ENCODE measurements around the gene CDH13.

CDH13 gene

DNA sequence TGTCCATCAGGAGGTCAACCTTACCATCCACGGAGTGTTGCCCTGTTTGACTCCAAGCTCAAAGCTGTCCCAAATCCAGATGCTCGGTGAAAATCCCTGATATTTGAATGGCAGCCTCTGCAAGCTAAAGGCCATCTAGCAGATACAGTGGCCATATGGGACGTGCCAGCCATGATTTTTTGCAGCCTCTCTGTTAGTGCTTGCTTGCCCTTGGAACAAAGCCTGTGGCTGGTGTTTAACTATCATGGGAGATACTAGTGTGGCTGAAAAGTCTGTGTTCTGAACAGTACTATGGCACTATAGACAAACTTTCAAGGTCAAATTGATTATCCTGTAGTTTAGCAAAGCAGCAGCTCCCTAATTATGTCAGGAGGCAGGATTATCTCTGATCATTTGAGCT is 214.3 kb downstream of the CDH13 start:
- TF ChIP-seq TAF1 (IDR thresholded peaks at IDR 0.05; ENCODE audit: borderline replicate concordance, insufficient read depth, low read length): no peak
- TF ChIP-seq, protein P1, sequence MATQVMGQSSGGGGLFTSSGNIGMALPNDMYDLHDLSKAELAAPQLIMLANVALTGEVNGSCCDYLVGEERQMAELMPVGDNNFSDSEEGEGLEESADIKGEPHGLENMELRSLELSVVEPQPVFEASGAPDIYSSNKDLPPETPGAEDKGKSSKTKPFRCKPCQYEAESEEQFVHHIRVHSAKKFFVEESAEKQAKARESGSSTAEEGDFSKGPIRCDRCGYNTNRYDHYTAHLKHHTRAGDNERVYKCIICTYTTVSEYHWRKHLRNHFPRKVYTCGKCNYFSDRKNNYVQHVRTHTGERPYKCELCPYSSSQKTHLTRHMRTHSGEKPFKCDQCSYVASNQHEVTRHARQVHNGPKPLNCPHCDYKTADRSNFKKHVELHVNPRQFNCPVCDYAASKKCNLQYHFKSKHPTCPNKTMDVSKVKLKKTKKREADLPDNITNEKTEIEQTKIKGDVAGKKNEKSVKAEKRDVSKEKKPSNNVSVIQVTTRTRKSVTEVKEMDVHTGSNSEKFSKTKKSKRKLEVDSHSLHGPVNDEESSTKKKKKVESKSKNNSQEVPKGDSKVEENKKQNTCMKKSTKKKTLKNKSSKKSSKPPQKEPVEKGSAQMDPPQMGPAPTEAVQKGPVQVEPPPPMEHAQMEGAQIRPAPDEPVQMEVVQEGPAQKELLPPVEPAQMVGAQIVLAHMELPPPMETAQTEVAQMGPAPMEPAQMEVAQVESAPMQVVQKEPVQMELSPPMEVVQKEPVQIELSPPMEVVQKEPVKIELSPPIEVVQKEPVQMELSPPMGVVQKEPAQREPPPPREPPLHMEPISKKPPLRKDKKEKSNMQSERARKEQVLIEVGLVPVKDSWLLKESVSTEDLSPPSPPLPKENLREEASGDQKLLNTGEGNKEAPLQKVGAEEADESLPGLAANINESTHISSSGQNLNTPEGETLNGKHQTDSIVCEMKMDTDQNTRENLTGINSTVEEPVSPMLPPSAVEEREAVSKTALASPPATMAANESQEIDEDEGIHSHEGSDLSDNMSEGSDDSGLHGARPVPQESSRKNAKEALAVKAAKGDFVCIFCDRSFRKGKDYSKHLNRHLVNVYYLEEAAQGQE (IDR thresholded peaks at IDR 0.05; ENCODE audit: insufficient read depth in 1 of 2, low read depth in 2 of 2, low read length in 2 of 2): no peak
- no peak for TF ChIP-seq POLR2AphosphoS5 (IDR thresholded peaks at IDR 0.05; ENCODE audit: low read depth, low read length)
- TF ChIP-seq FOXP2 (optimal IDR thresholded peaks at IDR 0.05; ENCODE audit: borderline replicate concordance, extremely low read depth, extremely low read length, insufficient read depth): no peak
- no peak for TF ChIP-seq SIN3A (IDR thresholded peaks at IDR 0.05; ENCODE audit: borderline replicate concordance, insufficient read depth, low read length)

DNA sequence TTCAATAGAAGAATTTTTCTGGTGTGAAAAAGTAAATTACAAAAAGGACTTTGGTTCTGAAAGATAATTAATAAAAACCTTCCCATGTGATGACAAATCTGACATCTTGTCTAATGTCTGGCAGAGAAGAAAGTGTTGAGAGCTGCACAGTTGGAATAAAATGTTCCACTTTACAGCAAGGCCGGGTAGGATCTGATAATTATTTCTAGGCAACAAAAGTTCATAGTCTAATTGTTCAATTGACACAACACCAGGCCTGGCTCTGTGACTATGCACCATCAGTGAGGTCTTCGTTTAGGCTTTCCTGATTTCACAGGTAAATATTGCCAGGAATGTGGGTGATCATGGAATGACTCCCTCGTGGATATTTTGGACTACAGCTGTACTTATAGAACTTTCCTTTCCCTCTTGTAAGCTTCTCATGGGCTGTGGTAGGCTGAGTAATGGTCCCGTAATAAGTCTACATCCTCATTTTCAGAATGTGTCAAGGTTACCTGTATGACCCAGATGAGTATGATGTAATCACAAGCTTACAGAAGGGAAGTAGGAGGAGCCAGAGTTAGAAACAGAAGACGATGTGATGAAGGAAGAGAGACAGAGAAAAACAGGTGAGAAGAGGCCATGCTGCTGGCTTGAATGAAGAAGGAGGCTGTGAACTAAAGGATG is 217.0 kb downstream of the CDH13 start:
- TF ChIP-seq POLR2AphosphoS5 (IDR thresholded peaks at IDR 0.05; ENCODE audit: low read depth, low read length) (no peak), FOXP2 (optimal IDR thresholded peaks at IDR 0.05; ENCODE audit: borderline replicate concordance, extremely low read depth, extremely low read length, insufficient read depth) (no peak), SIN3A (IDR thresholded peaks at IDR 0.05; ENCODE audit: borderline replicate concordance, insufficient read depth, low read length) (no peak), TAF1 (IDR thresholded peaks at IDR 0.05; ENCODE audit: borderline replicate concordance, insufficient read depth, low read length) (no peak)
- TF ChIP-seq, protein P1 (IDR thresholded peaks at IDR 0.05; ENCODE audit: insufficient read depth in 1 of 2, low read depth in 2 of 2, low read length in 2 of 2): no peak

DNA sequence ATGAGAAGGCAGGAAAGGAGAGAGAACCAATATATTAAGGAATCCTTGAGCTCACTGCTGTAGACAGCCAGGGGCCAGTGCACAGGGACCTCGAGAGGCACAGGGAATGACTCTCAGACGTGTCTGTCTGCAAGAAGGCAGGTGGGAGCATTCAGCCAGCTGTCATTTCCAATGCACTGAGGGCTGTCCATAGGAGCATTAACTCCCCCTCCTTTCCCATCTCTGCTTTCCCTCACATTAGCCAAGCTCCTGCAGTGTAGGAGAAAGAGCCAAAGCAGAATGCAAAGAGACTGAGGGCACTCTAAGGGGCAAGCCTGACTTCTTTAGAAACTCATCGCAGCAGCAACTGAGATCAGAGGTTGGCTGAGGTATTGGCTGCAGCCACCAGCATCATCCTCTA is 218.3 kb downstream of the CDH13 start:
- TF ChIP-seq, protein P1 (IDR thresholded peaks at IDR 0.05; ENCODE audit: insufficient read depth in 1 of 2, low read depth in 2 of 2, low read length in 2 of 2): no peak
- TF ChIP-seq SIN3A (IDR thresholded peaks at IDR 0.05; ENCODE audit: borderline replicate concordance, insufficient read depth, low read length) (no peak), FOXP2 (optimal IDR thresholded peaks at IDR 0.05; ENCODE audit: borderline replicate concordance, extremely low read depth, extremely low read length, insufficient read depth) (no peak)

DNA sequence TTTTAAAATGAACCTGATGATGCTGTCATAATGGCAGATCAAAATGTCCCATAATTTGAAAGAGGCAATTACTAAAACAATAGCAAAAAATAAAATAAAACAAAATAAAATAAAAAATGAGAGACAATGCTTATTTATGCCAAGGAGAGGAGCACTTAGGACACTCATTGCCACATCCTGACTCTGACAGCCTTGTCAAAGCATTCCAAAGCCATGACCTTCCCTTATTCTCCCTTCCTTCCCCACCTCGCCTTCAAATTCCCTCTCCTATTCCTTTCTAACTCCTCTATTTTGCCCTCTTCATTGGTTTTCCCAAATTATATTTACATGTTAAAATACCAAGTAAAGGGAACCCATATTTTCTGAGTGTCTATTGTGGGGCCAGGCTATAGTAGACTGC is 220.0 kb downstream of the CDH13 start:
- TF ChIP-seq SIN3A (IDR thresholded peaks at IDR 0.05; ENCODE audit: borderline replicate concordance, insufficient read depth, low read length): no peak
- no peak for TF ChIP-seq TAF1 (IDR thresholded peaks at IDR 0.05; ENCODE audit: borderline replicate concordance, insufficient read depth, low read length)
- no peak for TF ChIP-seq POLR2AphosphoS5 (IDR thresholded peaks at IDR 0.05; ENCODE audit: low read depth, low read length)
- TF ChIP-seq, protein P1 (IDR thresholded peaks at IDR 0.05; ENCODE audit: insufficient read depth in 1 of 2, low read depth in 2 of 2, low read length in 2 of 2): no peak
- TF ChIP-seq FOXP2 (optimal IDR thresholded peaks at IDR 0.05; ENCODE audit: borderline replicate concordance, extremely low read depth, extremely low read length, insufficient read depth): no peak

DNA sequence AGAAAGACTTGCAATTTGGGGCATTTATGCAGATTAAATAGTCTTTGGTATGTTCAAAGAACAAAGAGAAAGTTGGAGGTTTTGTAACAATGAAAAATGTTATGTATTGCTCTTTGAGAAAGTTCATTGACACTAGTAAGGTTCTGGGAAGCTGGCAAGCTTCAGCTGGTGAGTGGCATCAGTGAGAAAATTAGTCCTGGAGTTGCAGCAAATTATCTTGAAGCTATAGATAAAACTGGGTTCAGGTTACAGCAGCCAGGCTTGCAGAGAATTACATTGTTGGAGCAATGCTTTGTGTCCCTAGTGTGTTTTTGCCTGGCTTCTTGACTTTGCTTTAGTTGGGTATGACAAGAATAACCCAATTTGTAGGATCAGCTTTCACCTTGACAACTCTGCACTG is 221.2 kb downstream of the CDH13 start:
- no peak for TF ChIP-seq TAF1 (IDR thresholded peaks at IDR 0.05; ENCODE audit: borderline replicate concordance, insufficient read depth, low read length)
- TF ChIP-seq, protein P1 (IDR thresholded peaks at IDR 0.05; ENCODE audit: insufficient read depth in 1 of 2, low read depth in 2 of 2, low read length in 2 of 2): no peak
- TF ChIP-seq POLR2AphosphoS5 (IDR thresholded peaks at IDR 0.05; ENCODE audit: low read depth, low read length): no peak
- no peak for TF ChIP-seq SIN3A (IDR thresholded peaks at IDR 0.05; ENCODE audit: borderline replicate concordance, insufficient read depth, low read length)
- no peak for TF ChIP-seq FOXP2 (optimal IDR thresholded peaks at IDR 0.05; ENCODE audit: borderline replicate concordance, extremely low read depth, extremely low read length, insufficient read depth)
